IPS DF 6.9 (cell line): ENCODE data around the gene MFNG.
A peak's percentile ranks its signal among the peaks of the same experiment; 100 is the strongest.

Source experiments
- DNase-seq: peaks from one replicate; pipeline ENCODE4 v3.0.0-alpha.2; 2013; ENCODE audit warnings: low read depth, low spot score
- H3K27ac ChIP-seq: one replicate; pipeline ENCODE4 v1.5.1; 2013; ENCODE audit warnings: low read length, control low read depth
- H3K27me3 ChIP-seq: 2 replicates; pipeline ENCODE4 v1.6.1; 2013; ENCODE audit warnings: mild to moderate bottlenecking, low read length; ENCODE audit not compliant: control insufficient read depth, insufficient read depth
- H3K36me3 ChIP-seq: 2 replicates; pipeline ENCODE4 v1.6.1; 2013; ENCODE audit warnings: low read length; ENCODE audit not compliant: control insufficient read depth, insufficient read depth
- H3K4me1 ChIP-seq: 2 replicates; pipeline ENCODE4 v1.6.1; 2013; ENCODE audit warnings: low read length; ENCODE audit not compliant: control insufficient read depth, insufficient read depth
- H3K4me3 ChIP-seq: 2 replicates; pipeline ENCODE4 v1.5.1; 2013; ENCODE audit warnings: mild to moderate bottlenecking, low read length
- H3K9me3 ChIP-seq: 2 replicates; pipeline ENCODE4 v1.6.1; 2013; ENCODE audit warnings: low read length, inconsistent platforms; ENCODE audit not compliant: control insufficient read depth, insufficient read depth
- whole genome bisulfite sequencing: extraction: QIAGEN DNeasy Blood & Tissue Kit; methylation state at CpG from one replicate; pipeline ENCODE4 v1.1.7; 2013; ENCODE audit warnings: mixed read lengths, missing lambda C conversion rate; ENCODE audit not compliant: insufficient read length, insufficient coverage; 5-methylcytosine and 5-hydroxymethylcytosine counted together

MFNG gene

GRCh38 chr22:37502342-37503182, 16.4 kb upstream of the MFNG start:
- no CpG with 5 or more reads among the region's 16 CpGs for WGBS
- no peak overlapping the region for H3K27ac ChIP-seq
- peaks cover 5% of the 10 kb centered on the region; the same call in 1 of the 2 replicates for H3K36me3 ChIP-seq
- no peak for DNase-seq
- 0 out of 2 replicates have a peak, but pooled peaks cover 2% of the 10 kb centered on the region for H3K4me1 ChIP-seq
- H3K27me3 ChIP-seq, result no peaks in the 10 kb centered on the region
- no peak overlapping the region for H3K4me3 ChIP-seq
- no peaks in the 10 kb centered on the region for H3K9me3 ChIP-seq

GRCh38 chr22:37501610-37502341, 15.6 kb upstream of the MFNG start:
- no peak for DNase-seq
- Histone ChIP-seq H3K27me3 (no peaks in the 10 kb centered on the region), H3K27ac (no peak overlapping the region), H3K36me3 (0 out of 2 replicates have a peak, but pooled peaks cover 2% of the 10 kb centered on the region), H3K9me3 (no peaks in the 10 kb centered on the region), H3K4me3 (no peak overlapping the region), H3K4me1 (0 out of 2 replicates have a peak, but pooled peaks cover 2% of the 10 kb centered on the region)
- WGBS, result no CpG with 5 or more reads among the region's 14 CpGs

- WGBS, result no CpG with 5 or more reads among the region's 24 CpGs
- H3K36me3 ChIP-seq, result 0 out of 2 replicates have a peak, but pooled peaks cover under 1% of the 10 kb centered on the region
- H3K27ac ChIP-seq, result no peak overlapping the region
Observed at GRCh38 chr22:37500745-37501609, 14.8 kb upstream of the MFNG start.

GRCh38 chr22:37499789-37500540, 13.8 kb upstream of the MFNG start:
- Histone ChIP-seq H3K36me3 (no peaks in the 10 kb centered on the region), H3K27me3 (no peaks in the 10 kb centered on the region), H3K9me3 (no peaks in the 10 kb centered on the region), H3K27ac (no peak overlapping the region), H3K4me3 (no peak overlapping the region), H3K4me1 (0 out of 2 replicates have a peak, but pooled peaks cover 2% of the 10 kb centered on the region)
- no peak for DNase-seq
- WGBS, result no CpG with 5 or more reads among the region's 13 CpGs

More at GRCh38 chr22:37500745-37501609, 14.8 kb upstream of the MFNG start:
- Histone ChIP-seq H3K9me3 (no peaks in the 10 kb centered on the region), H3K4me3 (no peak overlapping the region), H3K4me1 (0 out of 2 replicates have a peak, but pooled peaks cover 2% of the 10 kb centered on the region), H3K27me3 (no peaks in the 10 kb centered on the region)
- no peak for DNase-seq

GRCh38 chr22:37499027-37499707, 13.0 kb upstream of the MFNG start:
- H3K27ac ChIP-seq, result no peak overlapping the region
- no peaks in the 10 kb centered on the region for H3K27me3 ChIP-seq
- H3K9me3 ChIP-seq, result no peaks in the 10 kb centered on the region
- no CpG with 5 or more reads among the region's 12 CpGs for WGBS
- H3K4me1 ChIP-seq, result 0 out of 2 replicates have a peak, but pooled peaks cover 2% of the 10 kb centered on the region
- H3K36me3 ChIP-seq, result no peaks in the 10 kb centered on the region
- DNase-seq, result no peak
- H3K4me3 ChIP-seq, result no peak overlapping the region

- H3K4me3 ChIP-seq, result no peak overlapping the region
- H3K36me3 ChIP-seq, result no peaks in the 10 kb centered on the region
- H3K27ac ChIP-seq, result no peak overlapping the region
- no CpG with 5 or more reads among the region's 15 CpGs for WGBS
- H3K9me3 ChIP-seq, result no peaks in the 10 kb centered on the region
- no peaks in the 10 kb centered on the region for H3K27me3 ChIP-seq
- H3K4me1 ChIP-seq, result 0 out of 2 replicates have a peak, but pooled peaks cover 2% of the 10 kb centered on the region
- peak; percentile 63 for DNase-seq
Observed at GRCh38 chr22:37498289-37498909, 12.2 kb upstream of the MFNG start.

GRCh38 chr22:37497062-37497599, 10.9 kb upstream of the MFNG start:
- Histone ChIP-seq H3K9me3 (no peaks in the 10 kb centered on the region), H3K27me3 (no peaks in the 10 kb centered on the region), H3K4me3 (no peak overlapping the region), H3K4me1 (0 out of 2 replicates have a peak, but pooled peaks cover 2% of the 10 kb centered on the region), H3K36me3 (no peaks in the 10 kb centered on the region), H3K27ac (no peak overlapping the region)
- WGBS, result no CpG with 5 or more reads among the region's 12 CpGs
- no peak for DNase-seq

GRCh38 chr22:37496651-37497050, 10.5 kb upstream of the MFNG start:
- Histone ChIP-seq H3K36me3 (no peaks in the 10 kb centered on the region), H3K4me1 (0 out of 2 replicates have a peak, but pooled peaks cover 2% of the 10 kb centered on the region), H3K27me3 (no peaks in the 10 kb centered on the region), H3K27ac (no peak overlapping the region), H3K4me3 (no peak overlapping the region), H3K9me3 (no peaks in the 10 kb centered on the region)
- no CpG with 5 or more reads among the region's 11 CpGs for WGBS
- no peak for DNase-seq

GRCh38 chr22:37493979-37494378, 7.8 kb upstream of the MFNG start:
- Histone ChIP-seq H3K27me3 (no peaks in the 10 kb centered on the region), H3K4me3 (no peak overlapping the region), H3K27ac (no peak overlapping the region), H3K4me1 (peaks cover 6% of the 10 kb centered on the region; the same call in 1 of the 2 replicates), H3K9me3 (no peaks in the 10 kb centered on the region), H3K36me3 (no peaks in the 10 kb centered on the region)
- DNase-seq, result no peak
- no CpG with 5 or more reads among the region's 10 CpGs for WGBS
